Progenitor cell of endocrine pancreas (in vitro differentiated cells): ENCODE data around the gene H3-3A. TPM values are rescaled to one million over a fixed set of nuclear protein-coding genes. Genes with fewer than 3 reads are reported as not detected.

Experiments used
- DNase-seq: peaks from one replicate; pipeline ENCODE4 v3.0.0; 2021; ENCODE audit warnings: low spot score; ENCODE audit not compliant: unreplicated experiment
- H3K27ac Mint-ChIP-seq: 2 replicates; pipeline ENCODE4 v1.8.0; 2021; ENCODE audit warnings: mild to moderate bottlenecking, moderate library complexity, mixed read lengths
- H3K27me3 Mint-ChIP-seq: 2 replicates; pipeline ENCODE4 v1.8.0; 2021; ENCODE audit warnings: mixed read lengths
- H3K36me3 Mint-ChIP-seq: 2 replicates; pipeline ENCODE4 v1.8.0; 2022; ENCODE audit warnings: mixed read lengths; ENCODE audit not compliant: insufficient read depth
- H3K4me1 Mint-ChIP-seq: 2 replicates; pipeline ENCODE4 v1.8.0; 2021; ENCODE audit warnings: low read depth, mixed read lengths
- H3K4me3 Mint-ChIP-seq: 2 replicates; pipeline ENCODE4 v1.8.0; 2021; ENCODE audit warnings: low read depth, mild to moderate bottlenecking, moderate library complexity, mixed read lengths
- H3K9me3 Mint-ChIP-seq: 2 replicates; pipeline ENCODE4 v1.8.0; 2021; ENCODE audit warnings: low read depth, mixed read lengths
- CTCF ChIP-seq: fragments of 200-600 bp; sonication (generic); IDR thresholded peaks from one replicate; pipeline ENCODE4 v1.5.0; 2021; ENCODE audit warnings: antibody characterized with exemption, mild to moderate bottlenecking; ENCODE audit not compliant: unreplicated experiment
- total RNA-seq: library from RNA; stranded (reverse); gene quantifications from 2 replicates; pipeline ENCODE4 v1.2.1, GENCODE V29; 2021

H3-3A gene
- total RNA-seq, 1 donor from 2014 or later: 1,313 TPM

- no peaks in the 10 kb centered on the region for H3K27me3 Mint-ChIP-seq
- no peak for TF ChIP-seq CTCF
- DNase-seq: no peak
- H3K36me3 Mint-ChIP-seq: peaks cover 17% of the 10 kb centered on the region
- H3K4me1 Mint-ChIP-seq: peaks cover 22% of the 10 kb centered on the region
- peak overlapping the region; percentile 93 for H3K4me3 Mint-ChIP-seq
- peak overlapping the region; percentile 99 for H3K27ac Mint-ChIP-seq
- no peaks in the 10 kb centered on the region for H3K9me3 Mint-ChIP-seq
Observed at GRCh38 chr1:226061068-226061840, 1.3 kb upstream of the H3-3A start.

GRCh38 chr1:226061841-226062557 lies 517 bp upstream of the H3-3A start:
- no peak for TF ChIP-seq CTCF
- peak; percentile 82 for DNase-seq

GRCh38 chr1:226063224-226063976 lies 884 bp downstream of the H3-3A start:
- peak overlapping the region; percentile 100 for H3K27ac Mint-ChIP-seq
- H3K27me3 Mint-ChIP-seq: no peaks in the 10 kb centered on the region
- peak; percentile 29 for DNase-seq
- H3K4me1 Mint-ChIP-seq: peaks cover 35% of the 10 kb centered on the region
- H3K36me3 Mint-ChIP-seq: peaks cover 28% of the 10 kb centered on the region
- peak overlapping the region; percentile 100 for H3K4me3 Mint-ChIP-seq
- no peaks in the 10 kb centered on the region for H3K9me3 Mint-ChIP-seq
- no peak for TF ChIP-seq CTCF

More at GRCh38 chr1:226061841-226062557, 517 bp upstream of the H3-3A start:
- peak overlapping the region; percentile 99 for H3K27ac Mint-ChIP-seq
- H3K36me3 Mint-ChIP-seq: peaks cover 19% of the 10 kb centered on the region
- peaks cover 27% of the 10 kb centered on the region for H3K4me1 Mint-ChIP-seq
- H3K4me3 Mint-ChIP-seq: peak overlapping the region; percentile 93
- H3K9me3 Mint-ChIP-seq: no peaks in the 10 kb centered on the region
- no peaks in the 10 kb centered on the region for H3K27me3 Mint-ChIP-seq

- Mint-ChIP-seq H3K4me1 (peaks cover 38% of the 10 kb centered on the region), H3K27ac (peak overlapping the region; percentile 100), H3K9me3 (no peaks in the 10 kb centered on the region), H3K4me3 (peak overlapping the region; percentile 100), H3K27me3 (no peaks in the 10 kb centered on the region), H3K36me3 (peaks cover 31% of the 10 kb centered on the region)
- no peak for DNase-seq
- peak; percentile 71 for TF ChIP-seq CTCF
Observed at GRCh38 chr1:226063977-226064815, 1.7 kb downstream of the H3-3A start.
